HepG2 (cell line): ENCODE measurements around the gene COQ9. TPM values are rescaled to one million over a fixed set of nuclear protein-coding genes. Genes with fewer than 3 reads are reported as not detected.

ENCODE experiments used
- ATAC-seq: fragments of 200-7000 bp; cut with Tn5 transposase; 3 replicates; pipeline ENCODE4 v1.9.1; 2020; ENCODE audit warnings: mild to moderate bottlenecking, moderate library complexity
- BruUV-seq: library from RNA; stranded (reverse); fragments of 400-500 nt; replicated peaks from 2 replicates; lab custom pipeline; 2021; lab: Mats Ljungman, UMichigan
- CTCF ChIA-PET: fragments of 300-600 bp; formaldehyde crosslinking; extraction: SDS; loops from one replicate; lab custom pipeline; 2021; ENCODE audit warnings: low total read pairs, inconsistent platforms, low intra/inter-chr PET ratio; lab: Yijun Ruan, JAX
- POLR2A ChIA-PET: fragments of 350-600 bp; sonication (Branson Sonifier 250); formaldehyde crosslinking; loops from one replicate; lab custom pipeline; 2020; ENCODE audit warnings: antibody characterized with exemption, inconsistent platforms; lab: Yijun Ruan, JAX
- DNase-seq: peaks from one replicate; pipeline ENCODE4 v3.0.0-alpha.2; 2015; ENCODE audit warnings: low spot score
- FAIRE-seq: peaks from 3 replicates; lab custom pipeline; 2011; peaks lifted over from hg19 to GRCh38; lab: Jason Lieb, UNC
- H2AFZ ChIP-seq: one replicate; pipeline ENCODE4 v1.6.1; 2011; ENCODE audit warnings: low read length, inconsistent platforms
- H3K27ac ChIP-seq: fragments of 300-600 bp; 3 replicates; pipeline ENCODE4 v1.8.0; 2011; ENCODE audit warnings: mixed run types, mild to moderate bottlenecking, mixed read lengths, low read length, inconsistent platforms; ENCODE audit not compliant: insufficient read depth; ENCODE audit errors: extremely low read length
- H3K27me3 ChIP-seq, 2 experiments: fragments of 200-600 bp in 1 of 2; 2 replicates in 1 of 2; 3 replicates in 1 of 2; pipeline versions ENCODE4 v1.6.0 to v1.8.0; 2011; ENCODE audit warnings: low read length in 2 of 2, mild to moderate bottlenecking in 2 of 2, moderate library complexity in 2 of 2, inconsistent platforms in 1 of 2; ENCODE audit not compliant: insufficient read depth in 2 of 2, control insufficient read depth in 1 of 2
- H3K36me3 ChIP-seq, 2 experiments: fragments of 200-600 bp in 1 of 2; replicated peaks in 1 of 2; 2 replicates in 1 of 2; 3 replicates in 1 of 2; pipeline versions ENCODE4 v1.5.1 to v1.8.0; 2011; ENCODE audit warnings: low read length in 2 of 2, inconsistent platforms in 1 of 2; ENCODE audit not compliant: insufficient read depth in 2 of 2, control insufficient read depth in 1 of 2
- H3K4me1 ChIP-seq: 2 replicates; pipeline ENCODE4 v1.5.1; 2012; ENCODE audit warnings: low read length, inconsistent platforms; ENCODE audit not compliant: insufficient read depth
- H3K4me2 ChIP-seq: 2 replicates; pipeline ENCODE4 v1.6.0; 2011; ENCODE audit warnings: low read depth, low read length, inconsistent platforms
- H3K4me3 ChIP-seq, 3 experiments: fragments of 200-600 bp in 1 of 3; sonication (generic), shearing (Covaris generic) in 1 of 3; replicated peaks in 1 of 3; 2 replicates each; pipeline ENCODE4 v1.5.1; 2011 to 2016; ENCODE audit warnings: low read length in 3 of 3, inconsistent platforms in 2 of 3, low read depth in 2 of 3, mild to moderate bottlenecking in 2 of 3, control low read depth in 1 of 3, mixed read lengths in 1 of 3; ENCODE audit not compliant: insufficient read depth in 1 of 3
- H3K79me2 ChIP-seq: one replicate; pipeline ENCODE4 v1.6.1; 2011; ENCODE audit warnings: low read length, inconsistent platforms; ENCODE audit not compliant: insufficient read depth
- H3K9ac ChIP-seq: 2 replicates; pipeline ENCODE4 v1.6.0; 2011; ENCODE audit warnings: mild to moderate bottlenecking, low read depth, low read length, inconsistent platforms; ENCODE audit not compliant: insufficient read depth
- H3K9me3 ChIP-seq: 2 replicates; pipeline ENCODE4 v1.5.1; 2012; ENCODE audit warnings: mild to moderate bottlenecking, low read length
- H4K20me1 ChIP-seq: 2 replicates; pipeline ENCODE4 v1.6.0; 2011; ENCODE audit warnings: inconsistent platforms, mild to moderate bottlenecking, low read length, moderate library complexity; ENCODE audit not compliant: insufficient read depth
- DMAP1 ChIP-seq: IDR thresholded peaks from 2 replicates; pipeline ENCODE4 v1.6.1; 2016
- ELF4 ChIP-seq: sonication (generic); formaldehyde crosslinking; IDR thresholded peaks from 2 replicates; pipeline ENCODE4 v1.5.0; 2020; ENCODE audit warnings: missing genetic modification reagents, mild to moderate bottlenecking, moderate library complexity, borderline replicate concordance
- IRX3 ChIP-seq: sonication (generic); formaldehyde crosslinking; IDR thresholded peaks from 2 replicates; pipeline ENCODE4 v1.8.1; 2023; ENCODE audit warnings: mild to moderate bottlenecking, low read depth, missing genetic modification reagents, borderline replicate concordance
- KLF15 ChIP-seq: sonication (generic); formaldehyde crosslinking; IDR thresholded peaks from 2 replicates; pipeline ENCODE4 v1.8.1; 2023; ENCODE audit warnings: borderline replicate concordance, mild to moderate bottlenecking, inconsistent platforms, missing genetic modification reagents, mixed read lengths
- NR2F1 ChIP-seq, 2 experiments: fragments of 450-650 bp in 1 of 2; formaldehyde crosslinking in 1 of 2; IDR thresholded peaks; 2 replicates each; pipeline versions ENCODE4 v1.5.0 to v1.6.1; 2016 to 2020; ENCODE audit warnings: mild to moderate bottlenecking in 1 of 2, missing compliant biosample characterization in 1 of 2, missing genetic modification reagents in 1 of 2, moderate library complexity in 1 of 2
- SP5 ChIP-seq: IDR thresholded peaks from 2 replicates; pipeline ENCODE4 v1.6.1; 2016; ENCODE audit warnings: low read depth, borderline replicate concordance
- TCF12 ChIP-seq, 2 experiments: fragments of 450-650 bp in 1 of 2; sonication (generic) in 1 of 2; formaldehyde crosslinking in 1 of 2; IDR thresholded peaks; 2 replicates each; pipeline versions ENCODE4 v1.6.1 to v1.8.0; 2017 to 2022; ENCODE audit warnings: antibody characterized with exemption in 1 of 2, mild to moderate bottlenecking in 1 of 2, missing genetic modification reagents in 1 of 2, moderate library complexity in 1 of 2
- U2AF2 ChIP-seq: fragments of 200-400 bp; formaldehyde crosslinking; IDR thresholded peaks from 2 replicates; pipeline ENCODE4 v1.6.1; 2017; ENCODE audit warnings: low read depth, mild to moderate bottlenecking, low read length
- ZFAT ChIP-seq: sonication (generic); formaldehyde crosslinking; conservative IDR thresholded peaks from 2 replicates; pipeline ENCODE4 v1.8.1; 2023; ENCODE audit warnings: missing genetic modification reagents, inconsistent platforms
- ZFY ChIP-seq: sonication (generic); formaldehyde crosslinking; IDR thresholded peaks from 2 replicates; pipeline ENCODE4 v1.4.0; 2020; ENCODE audit warnings: missing genetic modification reagents
- ZMYM3 ChIP-seq: sonication (generic); formaldehyde crosslinking; IDR thresholded peaks from 2 replicates; pipeline ENCODE4 v1.5.1; 2020; ENCODE audit warnings: mild to moderate bottlenecking, missing genetic modification reagents
- ZNF451 ChIP-seq: sonication (generic); formaldehyde crosslinking; IDR thresholded peaks from 2 replicates; pipeline ENCODE4 v1.5.0; 2020; ENCODE audit warnings: mild to moderate bottlenecking, missing genetic modification reagents
- ZNF546 ChIP-seq: sonication (generic); formaldehyde crosslinking; conservative IDR thresholded peaks from 2 replicates; pipeline ENCODE4 v1.8.1; 2023; ENCODE audit warnings: mild to moderate bottlenecking, missing genetic modification reagents
- WGBS: methylation state at CpG from one replicate; pipeline ENCODE4 v1.1.6; 2017; ENCODE audit warnings: low lambda C conversion rate; 5-methylcytosine and 5-hydroxymethylcytosine counted together
- in situ Hi-C: cut with HindIII; loops from 2 replicates; pipeline ENCODE4 v1.10.0; 2017; ENCODE audit warnings: low pct_unique_long_range_greater_than_20kb; ENCODE audit not compliant: extremely low pct_ligation_motif_present
- intact Hi-C: fragments of 100-400 bp; cut with micrococcal nuclease; formaldehyde crosslinking; loops from one replicate; pipeline ENCODE4 v1.10.0; 2022; ENCODE audit not compliant: unreplicated experiment
- polyA plus RNA-seq, 8 experiments: library from polyadenylated mRNA; depleted of rRNA in 3 of 8; stranded (reverse) in 7 of 8; unstranded in 1 of 8; fragments of >200 nt; fragmentation: Illumina TruSeq in 4 of 8; extraction: Trizol in 4 of 8; gene quantifications; 2 replicates each; pipeline versions ENCODE4 v1.2.1 to v1.2.3, GENCODE V29; 2011 to 2016; ENCODE audit warnings: low read depth in 4 of 8, missing spikeins in 1 of 8, mixed read lengths in 1 of 8; ENCODE audit not compliant: insufficient read depth in 1 of 8
- total RNA-seq, 5 experiments: library from RNA; depleted of rRNA; stranded (reverse); fragments of >200 nt; fragmentation: Illumina TruSeq; extraction: Trizol; gene quantifications; 2 replicates each; pipeline ENCODE4 v1.2.3, GENCODE V29; 2016; ENCODE audit warnings: low read depth in 1 of 5
- TF ChIP-seq, protein P1 (sequence below): sonication (generic); formaldehyde crosslinking; IDR thresholded peaks from 2 replicates; pipeline ENCODE4 v1.4.0; 2020; ENCODE audit warnings: missing genetic modification reagents
- TF ChIP-seq, protein P2 (sequence below): sonication (generic); formaldehyde crosslinking; IDR thresholded peaks from 2 replicates; pipeline ENCODE4 v1.4.0; 2020; ENCODE audit warnings: missing genetic modification reagents, borderline replicate concordance
- TF ChIP-seq, protein P3 (sequence below): IDR thresholded peaks from 2 replicates; pipeline ENCODE4 v1.6.1; 2016

COQ9 gene
- total and polyA plus RNA-seq, 2 of the 13 experiments (the other 11 are each of a cell fraction or from before 2014, with no cell fraction given), result 57.5 to 108 TPM

DNA sequence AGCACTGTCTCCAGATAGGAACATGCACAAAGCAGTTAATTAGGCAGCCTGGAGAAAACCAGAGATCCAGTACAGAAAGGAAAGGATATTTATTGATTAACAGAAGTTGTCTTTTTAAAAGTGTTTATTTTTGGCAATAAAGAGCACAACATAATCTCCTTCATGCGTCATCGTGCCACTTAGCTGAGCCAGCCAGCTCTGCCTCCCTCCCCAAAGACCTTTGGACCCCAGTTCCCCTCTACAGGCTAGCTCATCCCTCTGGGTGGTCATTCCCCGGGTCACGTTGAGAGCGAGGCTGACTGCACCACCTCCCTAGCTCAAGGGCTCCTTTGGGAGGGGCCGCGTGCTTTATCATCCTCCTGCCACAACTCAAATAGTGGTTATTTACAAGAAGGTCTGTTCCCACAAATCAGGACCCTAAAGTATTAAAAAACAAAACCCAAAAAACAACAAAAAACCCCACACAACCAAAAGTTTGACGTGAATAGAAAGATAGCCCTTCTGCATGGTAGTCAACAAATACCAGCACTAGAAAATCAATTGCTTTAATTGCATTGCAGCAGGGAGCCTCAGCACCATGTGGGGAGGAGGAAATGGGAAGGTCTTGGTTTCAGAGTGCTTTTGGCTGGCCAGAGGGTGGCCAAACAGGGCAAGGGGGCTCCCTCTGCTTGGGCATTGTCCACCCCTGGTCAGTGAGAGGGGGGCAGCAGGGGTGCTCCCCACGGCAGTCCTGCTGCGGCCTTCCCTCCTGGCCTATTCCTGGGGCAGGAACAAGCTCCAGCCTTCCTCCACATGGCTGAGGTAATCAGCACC is 24.8 kb downstream of the COQ9 start:
- ATAC-seq (peak; percentile 83), DNase-seq (peak; percentile 94), FAIRE-seq (peak; percentile 99)
- H3K9ac ChIP-seq, result peak overlapping the region; percentile 45
- WGBS, result 3% methylated on average over 9 of the region's 10 CpGs
- H3K4me3 ChIP-seq, result no peak overlapping the region; a peak in 1 of 6 replicates
- peaks cover 8% of the 10 kb centered on the region; the same call in 1 of the 2 replicates for H4K20me1 ChIP-seq
- ChIA-PET CTCF (interaction anchor here (1.1 kb wide), 1 partner anchor 10 kb away, joined by 3 read pairs; the partner anchor contains the start of gene POLR2C), POLR2A (interaction anchor here (0.8 to 5.6 kb wide), 23 partner anchors 8 to 263 kb away, joined by 3 to 147 read pairs (median 4); partner anchors contain the start of genes CCDC102A, CIAPIN1, COQ9 and CX3CL1)
- TSS peak; percentile 46 for BruUV-seq
- H3K36me3 ChIP-seq, result peaks cover 39 to 71% of the 10 kb centered on the region in 2 experiments
- in situ Hi-C loops, result no loop called here
- no peak overlapping the region for H2AFZ ChIP-seq
- no peaks in the 10 kb centered on the region for H3K27me3 ChIP-seq
- peak overlapping the region; percentile 55 for H3K4me2 ChIP-seq
- peaks cover 61% of the 10 kb centered on the region for H3K4me1 ChIP-seq
- H3K9me3 ChIP-seq, result no peaks in the 10 kb centered on the region
- peaks cover 4% of the 10 kb centered on the region for H3K79me2 ChIP-seq
- intact Hi-C loops, result loop anchor here (1.0 kb wide), 1 partner anchor 47 kb away; no protein-coding TSS in a partner anchor
- peak overlapping the region; percentile 82 for H3K27ac ChIP-seq
- TF ChIP-seq SP5 (CRISPR knock-in tag) (peak; percentile 87), ELF4 (CRISPR knock-in tag) (no peak), KLF15 (CRISPR knock-in tag) (no peak), ZFAT (CRISPR knock-in tag) (no peak), NR2F1 (CRISPR knock-in tag; IDR thresholded peaks at IDR 0.05) (peak; percentile 39 to 67), ZNF451 (CRISPR knock-in tag) (0 out of 2 replicates have a peak, but pooled peaks have one; percentile 13), ZNF546 (CRISPR knock-in tag) (no peak), TCF12 (IDR thresholded peaks at IDR 0.05) (no peak), TCF12 (CRISPR knock-in tag; IDR thresholded peaks at IDR 0.05) (no peak), U2AF2 (no peak), DMAP1 (CRISPR knock-in tag) (peak; percentile 80), ZMYM3 (peak; percentile 42), ZFY (CRISPR knock-in tag) (peak; percentile 39; the same call in 1 of the 2 replicates), IRX3 (CRISPR knock-in tag) (no peak)
- TF ChIP-seq, protein P1, sequence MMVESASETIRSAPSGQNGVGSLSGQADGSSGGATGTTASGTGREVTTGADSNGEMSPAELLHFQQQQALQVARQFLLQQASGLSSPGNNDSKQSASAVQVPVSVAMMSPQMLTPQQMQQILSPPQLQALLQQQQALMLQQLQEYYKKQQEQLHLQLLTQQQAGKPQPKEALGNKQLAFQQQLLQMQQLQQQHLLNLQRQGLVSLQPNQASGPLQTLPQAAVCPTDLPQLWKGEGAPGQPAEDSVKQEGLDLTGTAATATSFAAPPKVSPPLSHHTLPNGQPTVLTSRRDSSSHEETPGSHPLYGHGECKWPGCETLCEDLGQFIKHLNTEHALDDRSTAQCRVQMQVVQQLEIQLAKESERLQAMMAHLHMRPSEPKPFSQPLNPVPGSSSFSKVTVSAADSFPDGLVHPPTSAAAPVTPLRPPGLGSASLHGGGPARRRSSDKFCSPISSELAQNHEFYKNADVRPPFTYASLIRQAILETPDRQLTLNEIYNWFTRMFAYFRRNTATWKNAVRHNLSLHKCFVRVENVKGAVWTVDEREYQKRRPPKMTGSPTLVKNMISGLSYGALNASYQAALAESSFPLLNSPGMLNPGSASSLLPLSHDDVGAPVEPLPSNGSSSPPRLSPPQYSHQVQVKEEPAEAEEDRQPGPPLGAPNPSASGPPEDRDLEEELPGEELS (CRISPR knock-in tag), result peak; percentile 87
- TF ChIP-seq, protein P2, sequence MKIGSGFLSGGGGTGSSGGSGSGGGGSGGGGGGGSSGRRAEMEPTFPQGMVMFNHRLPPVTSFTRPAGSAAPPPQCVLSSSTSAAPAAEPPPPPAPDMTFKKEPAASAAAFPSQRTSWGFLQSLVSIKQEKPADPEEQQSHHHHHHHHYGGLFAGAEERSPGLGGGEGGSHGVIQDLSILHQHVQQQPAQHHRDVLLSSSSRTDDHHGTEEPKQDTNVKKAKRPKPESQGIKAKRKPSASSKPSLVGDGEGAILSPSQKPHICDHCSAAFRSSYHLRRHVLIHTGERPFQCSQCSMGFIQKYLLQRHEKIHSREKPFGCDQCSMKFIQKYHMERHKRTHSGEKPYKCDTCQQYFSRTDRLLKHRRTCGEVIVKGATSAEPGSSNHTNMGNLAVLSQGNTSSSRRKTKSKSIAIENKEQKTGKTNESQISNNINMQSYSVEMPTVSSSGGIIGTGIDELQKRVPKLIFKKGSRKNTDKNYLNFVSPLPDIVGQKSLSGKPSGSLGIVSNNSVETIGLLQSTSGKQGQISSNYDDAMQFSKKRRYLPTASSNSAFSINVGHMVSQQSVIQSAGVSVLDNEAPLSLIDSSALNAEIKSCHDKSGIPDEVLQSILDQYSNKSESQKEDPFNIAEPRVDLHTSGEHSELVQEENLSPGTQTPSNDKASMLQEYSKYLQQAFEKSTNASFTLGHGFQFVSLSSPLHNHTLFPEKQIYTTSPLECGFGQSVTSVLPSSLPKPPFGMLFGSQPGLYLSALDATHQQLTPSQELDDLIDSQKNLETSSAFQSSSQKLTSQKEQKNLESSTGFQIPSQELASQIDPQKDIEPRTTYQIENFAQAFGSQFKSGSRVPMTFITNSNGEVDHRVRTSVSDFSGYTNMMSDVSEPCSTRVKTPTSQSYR (CRISPR knock-in tag), result peak; percentile 60; the same call in 1 of the 2 replicates
- TF ChIP-seq, protein P3, sequence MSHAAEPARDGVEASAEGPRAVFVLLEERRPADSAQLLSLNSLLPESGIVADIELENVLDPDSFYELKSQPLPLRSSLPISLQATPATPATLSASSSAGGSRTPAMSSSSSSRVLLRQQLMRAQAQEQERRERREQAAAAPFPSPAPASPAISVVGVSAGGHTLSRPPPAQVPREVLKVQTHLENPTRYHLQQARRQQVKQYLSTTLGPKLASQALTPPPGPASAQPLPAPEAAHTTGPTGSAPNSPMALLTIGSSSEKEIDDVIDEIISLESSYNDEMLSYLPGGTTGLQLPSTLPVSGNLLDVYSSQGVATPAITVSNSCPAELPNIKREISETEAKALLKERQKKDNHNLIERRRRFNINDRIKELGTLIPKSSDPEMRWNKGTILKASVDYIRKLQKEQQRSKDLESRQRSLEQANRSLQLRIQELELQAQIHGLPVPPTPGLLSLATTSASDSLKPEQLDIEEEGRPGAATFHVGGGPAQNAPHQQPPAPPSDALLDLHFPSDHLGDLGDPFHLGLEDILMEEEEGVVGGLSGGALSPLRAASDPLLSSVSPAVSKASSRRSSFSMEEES (CRISPR knock-in tag), result peak; percentile 77
